Measurements from ENCODE around the gene FHAD1. TPM values are rescaled to one million over a fixed set of nuclear protein-coding genes. Genes with fewer than 3 reads are reported as not detected.

FHAD1 gene
- total RNA-seq, 6 donors from 2014 or later, result 2.0 to 45.8 (median 12.5) TPM

DNA sequence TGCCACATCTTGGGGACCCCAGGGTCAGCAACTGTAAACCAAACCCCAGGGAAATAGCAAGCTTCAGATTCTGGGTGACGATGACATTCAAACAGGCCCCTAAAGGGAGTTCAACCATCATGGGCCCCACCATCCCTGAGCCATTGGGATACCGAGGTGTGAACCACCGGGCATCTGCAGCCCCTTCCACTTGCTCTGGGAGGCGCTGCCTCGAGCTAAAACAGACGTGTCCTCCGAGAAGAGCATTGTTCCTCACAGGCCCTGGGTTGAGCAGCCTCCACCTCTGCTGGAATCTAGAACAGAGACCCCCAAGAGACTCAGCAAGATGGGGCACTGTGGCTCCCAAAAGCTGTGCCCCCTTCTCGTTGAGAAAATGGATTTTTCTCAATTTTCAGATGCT lies 143.6 kb downstream of the FHAD1 start:
- DNase-seq (no peak), ATAC-seq (ENCODE audit: low FRiP score in 2 of 2) (no peak)
- Histone ChIP-seq H3K4me1 (peaks cover 0 to 8% (median 4%) of the 10 kb centered on the region in 4 donors), H3K4me3 (no peak overlapping the region), H3K9me3 (no peaks in the 10 kb centered on the region), H3K36me3 (no peaks in the 10 kb centered on the region), H3K27me3 (no peaks in the 10 kb centered on the region), H3K27ac (no peak overlapping the region)
- TF ChIP-seq, protein P1, sequence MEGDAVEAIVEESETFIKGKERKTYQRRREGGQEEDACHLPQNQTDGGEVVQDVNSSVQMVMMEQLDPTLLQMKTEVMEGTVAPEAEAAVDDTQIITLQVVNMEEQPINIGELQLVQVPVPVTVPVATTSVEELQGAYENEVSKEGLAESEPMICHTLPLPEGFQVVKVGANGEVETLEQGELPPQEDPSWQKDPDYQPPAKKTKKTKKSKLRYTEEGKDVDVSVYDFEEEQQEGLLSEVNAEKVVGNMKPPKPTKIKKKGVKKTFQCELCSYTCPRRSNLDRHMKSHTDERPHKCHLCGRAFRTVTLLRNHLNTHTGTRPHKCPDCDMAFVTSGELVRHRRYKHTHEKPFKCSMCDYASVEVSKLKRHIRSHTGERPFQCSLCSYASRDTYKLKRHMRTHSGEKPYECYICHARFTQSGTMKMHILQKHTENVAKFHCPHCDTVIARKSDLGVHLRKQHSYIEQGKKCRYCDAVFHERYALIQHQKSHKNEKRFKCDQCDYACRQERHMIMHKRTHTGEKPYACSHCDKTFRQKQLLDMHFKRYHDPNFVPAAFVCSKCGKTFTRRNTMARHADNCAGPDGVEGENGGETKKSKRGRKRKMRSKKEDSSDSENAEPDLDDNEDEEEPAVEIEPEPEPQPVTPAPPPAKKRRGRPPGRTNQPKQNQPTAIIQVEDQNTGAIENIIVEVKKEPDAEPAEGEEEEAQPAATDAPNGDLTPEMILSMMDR (IDR thresholded peaks at IDR 0.05), result no peak
- no peak for TF ChIP-seq EP300 (IDR thresholded peaks at IDR 0.05)
- no peak for TF ChIP-seq POLR2AphosphoS5 (IDR thresholded peaks at IDR 0.05)
- TF ChIP-seq POLR2A (IDR thresholded peaks at IDR 0.05), result no peak
- 81 to 92% methylated on average over 7 to 8 of the region's 8 CpGs for WGBS, 2 donors

DNA sequence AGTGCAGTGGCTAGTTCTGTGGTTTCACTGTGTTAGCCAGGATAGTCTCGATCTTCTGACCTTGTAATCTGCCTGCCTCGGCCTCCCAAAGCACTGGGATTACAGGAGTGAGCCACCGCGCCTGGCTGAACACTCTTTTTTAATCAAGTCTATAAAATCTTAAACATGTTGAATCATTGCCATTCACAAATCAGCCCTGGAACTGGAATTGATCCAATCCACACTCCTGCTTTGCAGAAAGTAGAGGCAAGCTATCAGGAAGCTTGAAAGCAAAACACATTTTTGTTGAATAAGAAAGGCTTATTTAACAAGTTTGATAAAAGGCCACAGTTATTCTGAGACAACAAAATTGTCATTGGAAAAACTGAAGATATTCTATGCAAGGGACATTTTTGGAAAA lies 144.3 kb downstream of the FHAD1 start:
- H3K4me1 ChIP-seq, result peaks cover 0 to 3% (median under 1%) of the 10 kb centered on the region in 4 donors
- H3K36me3 ChIP-seq, result no peaks in the 10 kb centered on the region
- H3K27ac ChIP-seq, result no peak overlapping the region
- no peak for DNase-seq
- 85 to 89% methylated on average over 4 of the region's 4 CpGs for WGBS, 2 donors
- no peak overlapping the region for H3K4me3 ChIP-seq
- TF ChIP-seq, protein P1 (IDR thresholded peaks at IDR 0.05), result no peak
- TF ChIP-seq EP300 (IDR thresholded peaks at IDR 0.05) (no peak), POLR2A (IDR thresholded peaks at IDR 0.05) (no peak), POLR2AphosphoS5 (IDR thresholded peaks at IDR 0.05) (no peak)
- ATAC-seq (ENCODE audit: low FRiP score in 2 of 2), result no peak
- no peaks in the 10 kb centered on the region for H3K9me3 ChIP-seq
- no peaks in the 10 kb centered on the region for H3K27me3 ChIP-seq

DNA sequence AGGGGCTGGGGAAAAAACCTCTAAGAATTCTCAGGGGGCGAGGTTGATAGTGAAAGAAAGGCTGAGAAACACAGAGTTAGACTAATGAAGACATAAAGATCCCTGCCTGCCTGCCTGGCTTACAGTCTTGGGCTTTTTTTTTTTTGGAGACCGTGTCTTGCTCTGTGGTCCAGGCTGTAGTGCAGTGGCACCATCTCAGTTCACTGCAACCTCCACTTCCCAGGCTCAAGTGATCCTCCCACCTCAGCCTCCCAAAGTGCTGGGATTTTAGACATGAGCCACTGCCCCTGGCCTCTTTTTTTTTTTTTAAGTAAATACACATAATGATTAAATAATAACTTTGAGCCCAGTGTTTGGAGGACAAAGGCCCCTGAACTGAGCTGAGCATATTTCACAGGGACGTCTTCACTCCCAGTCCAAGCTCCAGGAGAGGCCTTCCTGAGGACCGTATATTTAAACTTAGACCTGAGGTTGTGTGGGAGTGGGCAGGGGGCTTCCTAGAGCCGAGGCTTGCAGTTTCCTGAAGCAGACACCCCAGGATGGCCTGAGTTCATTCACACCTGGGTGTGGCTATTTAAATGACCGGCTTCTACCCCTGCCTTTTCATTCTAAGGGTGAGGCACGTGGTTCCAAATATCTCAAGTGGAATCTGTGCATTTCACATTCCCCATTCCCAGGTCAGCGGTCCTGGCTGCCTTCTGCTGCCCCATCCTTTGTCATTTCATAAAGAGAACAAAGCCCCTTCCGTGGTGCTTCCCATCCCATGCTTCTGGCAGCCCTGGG lies 146.6 kb downstream of the FHAD1 start:
- TF ChIP-seq POLR2A (IDR thresholded peaks at IDR 0.05), result no peak
- no peak for TF ChIP-seq EP300 (IDR thresholded peaks at IDR 0.05)
- TF ChIP-seq POLR2AphosphoS5 (IDR thresholded peaks at IDR 0.05), result no peak
- TF ChIP-seq, protein P1 (IDR thresholded peaks at IDR 0.05), result no peak
- H3K4me1 ChIP-seq, result no peaks in the 10 kb centered on the region
- ATAC-seq (ENCODE audit: low FRiP score in 2 of 2), result no peak
- H3K27me3 ChIP-seq, result no peaks in the 10 kb centered on the region
- no peak overlapping the region for H3K27ac ChIP-seq
- H3K36me3 ChIP-seq, result no peaks in the 10 kb centered on the region
- DNase-seq, result no peak
- 69 to 90% methylated on average over 5 to 9 of the region's 9 CpGs for WGBS, 2 donors
- no peak overlapping the region for H3K4me3 ChIP-seq
- no peaks in the 10 kb centered on the region for H3K9me3 ChIP-seq

DNA sequence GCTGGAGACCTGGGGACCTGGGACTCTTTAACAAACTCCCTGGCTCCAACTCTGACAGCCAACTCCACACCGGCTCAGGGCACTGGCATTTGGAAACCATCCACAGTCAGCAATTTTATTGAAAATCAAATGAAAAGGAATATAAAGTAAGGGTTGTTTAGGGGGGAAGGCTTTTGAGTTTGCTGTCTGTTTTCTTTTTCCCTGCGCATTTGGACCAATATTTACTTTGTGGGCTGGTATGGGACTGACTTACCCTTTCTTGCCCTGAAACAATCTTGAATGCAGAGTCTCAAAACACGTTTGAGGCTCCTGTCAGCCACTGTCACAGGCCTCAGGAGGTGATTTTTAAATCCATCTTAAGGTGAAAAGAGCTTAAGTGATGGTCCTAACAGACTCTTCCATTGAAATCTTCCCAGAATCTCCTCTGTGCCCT lies 147.3 kb downstream of the FHAD1 start:
- H3K4me3 ChIP-seq, result no peak overlapping the region
- H3K9me3 ChIP-seq, result no peaks in the 10 kb centered on the region
- H3K4me1 ChIP-seq, result no peaks in the 10 kb centered on the region
- H3K36me3 ChIP-seq, result no peaks in the 10 kb centered on the region
- H3K27ac ChIP-seq, result no peak overlapping the region
- no peaks in the 10 kb centered on the region for H3K27me3 ChIP-seq
- ATAC-seq (ENCODE audit: low FRiP score in 2 of 2), result no peak
- DNase-seq, result no peak
- TF ChIP-seq, protein P1 (IDR thresholded peaks at IDR 0.05), result no peak
- TF ChIP-seq POLR2AphosphoS5 (IDR thresholded peaks at IDR 0.05), result no peak
- no peak for TF ChIP-seq POLR2A (IDR thresholded peaks at IDR 0.05)
- no peak for TF ChIP-seq EP300 (IDR thresholded peaks at IDR 0.05)
- 48 to 55% methylated on average over 3 of the region's 3 CpGs for WGBS, 2 donors

DNA sequence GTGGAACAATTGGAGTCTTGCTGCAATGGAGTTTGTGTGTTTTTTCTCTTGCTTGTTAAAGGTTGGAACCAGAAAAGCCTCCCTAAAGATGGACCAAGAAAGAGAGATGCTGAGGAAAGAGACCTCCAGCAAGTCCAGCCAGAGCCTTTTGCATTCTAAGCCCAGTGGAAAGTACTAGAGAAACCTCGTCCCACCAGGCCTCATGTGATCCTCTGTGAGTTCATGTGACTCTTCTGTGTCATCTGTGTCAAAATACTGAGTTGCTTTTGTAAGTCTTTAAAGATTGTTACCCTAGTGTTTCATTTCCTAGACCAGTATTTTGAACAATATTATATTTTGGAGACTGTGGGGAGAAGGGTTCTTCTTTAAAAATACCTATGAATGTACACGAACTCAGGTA lies 150.2 kb downstream of the FHAD1 start:
- H3K4me1 ChIP-seq, result no peaks in the 10 kb centered on the region
- 87 to 89% methylated on average over 2 of the region's 2 CpGs for WGBS, 2 donors
- ATAC-seq (ENCODE audit: low FRiP score in 2 of 2) (no peak), DNase-seq (no peak)
- no peak overlapping the region for H3K4me3 ChIP-seq
- no peaks in the 10 kb centered on the region for H3K27me3 ChIP-seq
- H3K36me3 ChIP-seq, result no peaks in the 10 kb centered on the region
- no peak for TF ChIP-seq POLR2A (IDR thresholded peaks at IDR 0.05)
- no peak for TF ChIP-seq POLR2AphosphoS5 (IDR thresholded peaks at IDR 0.05)
- TF ChIP-seq, protein P1 (IDR thresholded peaks at IDR 0.05), result no peak
- TF ChIP-seq EP300 (IDR thresholded peaks at IDR 0.05), result no peak
- H3K9me3 ChIP-seq, result peaks cover 0 to 8% (median 2%) of the 10 kb centered on the region in 4 donors
- H3K27ac ChIP-seq, result no peak overlapping the region

Measured in upper lobe of left lung (tissue), 6 donors.